Peyer's patch (tissue), 4 donors: ENCODE results near the gene SEMA3A.

Experiments used
- POLR2A ChIP-seq, 2 donors: fragments of 450-650 bp; IDR thresholded peaks; one replicate each; pipeline ENCODE4 v1.5.1; 2017; ENCODE audit warnings: antibody characterized with exemption in 2 of 2, mild to moderate bottlenecking in 2 of 2, moderate library complexity in 2 of 2
- TF ChIP-seq, protein P1 (sequence below), 6 experiments: fragments of 450-650 bp in 4 of 6; fragments of 200-600 bp in 2 of 6; sonication (generic) in 1 of 6; IDR thresholded peaks; one replicate each; pipeline ENCODE4 v1.5.1; 2017 to 2019; ENCODE audit warnings: antibody characterized with exemption in 6 of 6, mild to moderate bottlenecking in 3 of 6, moderate library complexity in 1 of 6

GRCh38 chr7:84105586-84105985 is 89.0 kb downstream of the SEMA3A start:
- no peak for TF ChIP-seq POLR2A (IDR thresholded peaks at IDR 0.05)
- TF ChIP-seq, protein P1, sequence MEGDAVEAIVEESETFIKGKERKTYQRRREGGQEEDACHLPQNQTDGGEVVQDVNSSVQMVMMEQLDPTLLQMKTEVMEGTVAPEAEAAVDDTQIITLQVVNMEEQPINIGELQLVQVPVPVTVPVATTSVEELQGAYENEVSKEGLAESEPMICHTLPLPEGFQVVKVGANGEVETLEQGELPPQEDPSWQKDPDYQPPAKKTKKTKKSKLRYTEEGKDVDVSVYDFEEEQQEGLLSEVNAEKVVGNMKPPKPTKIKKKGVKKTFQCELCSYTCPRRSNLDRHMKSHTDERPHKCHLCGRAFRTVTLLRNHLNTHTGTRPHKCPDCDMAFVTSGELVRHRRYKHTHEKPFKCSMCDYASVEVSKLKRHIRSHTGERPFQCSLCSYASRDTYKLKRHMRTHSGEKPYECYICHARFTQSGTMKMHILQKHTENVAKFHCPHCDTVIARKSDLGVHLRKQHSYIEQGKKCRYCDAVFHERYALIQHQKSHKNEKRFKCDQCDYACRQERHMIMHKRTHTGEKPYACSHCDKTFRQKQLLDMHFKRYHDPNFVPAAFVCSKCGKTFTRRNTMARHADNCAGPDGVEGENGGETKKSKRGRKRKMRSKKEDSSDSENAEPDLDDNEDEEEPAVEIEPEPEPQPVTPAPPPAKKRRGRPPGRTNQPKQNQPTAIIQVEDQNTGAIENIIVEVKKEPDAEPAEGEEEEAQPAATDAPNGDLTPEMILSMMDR (IDR thresholded peaks at IDR 0.05): no peak
